ENCODE results near the gene RNF217.

RNF217 gene

DNA sequence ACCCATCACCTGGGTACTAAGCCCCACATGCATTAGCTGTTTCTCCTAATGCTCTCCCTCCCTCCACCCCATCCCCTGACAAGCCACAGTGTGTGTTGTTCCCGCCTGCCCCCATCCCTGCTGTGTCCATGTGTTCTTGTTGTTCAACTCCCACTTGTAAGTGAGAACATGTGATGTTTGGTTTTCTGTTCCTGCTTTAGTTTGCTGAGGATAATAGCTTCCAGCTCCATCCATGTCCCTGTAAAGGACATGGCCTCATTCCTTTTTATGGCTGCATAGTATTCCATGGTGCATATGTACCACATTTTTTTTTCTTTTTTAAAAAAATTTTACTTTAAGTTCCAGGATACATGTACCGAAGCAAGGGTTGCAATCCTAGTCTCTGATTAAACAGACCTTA lies 76.7 kb downstream of the RNF217 start:
- TF ChIP-seq, protein P1, sequence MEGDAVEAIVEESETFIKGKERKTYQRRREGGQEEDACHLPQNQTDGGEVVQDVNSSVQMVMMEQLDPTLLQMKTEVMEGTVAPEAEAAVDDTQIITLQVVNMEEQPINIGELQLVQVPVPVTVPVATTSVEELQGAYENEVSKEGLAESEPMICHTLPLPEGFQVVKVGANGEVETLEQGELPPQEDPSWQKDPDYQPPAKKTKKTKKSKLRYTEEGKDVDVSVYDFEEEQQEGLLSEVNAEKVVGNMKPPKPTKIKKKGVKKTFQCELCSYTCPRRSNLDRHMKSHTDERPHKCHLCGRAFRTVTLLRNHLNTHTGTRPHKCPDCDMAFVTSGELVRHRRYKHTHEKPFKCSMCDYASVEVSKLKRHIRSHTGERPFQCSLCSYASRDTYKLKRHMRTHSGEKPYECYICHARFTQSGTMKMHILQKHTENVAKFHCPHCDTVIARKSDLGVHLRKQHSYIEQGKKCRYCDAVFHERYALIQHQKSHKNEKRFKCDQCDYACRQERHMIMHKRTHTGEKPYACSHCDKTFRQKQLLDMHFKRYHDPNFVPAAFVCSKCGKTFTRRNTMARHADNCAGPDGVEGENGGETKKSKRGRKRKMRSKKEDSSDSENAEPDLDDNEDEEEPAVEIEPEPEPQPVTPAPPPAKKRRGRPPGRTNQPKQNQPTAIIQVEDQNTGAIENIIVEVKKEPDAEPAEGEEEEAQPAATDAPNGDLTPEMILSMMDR (IDR thresholded peaks at IDR 0.05; ENCODE audit: control insufficient read depth, extremely low read depth, insufficient read depth), result no peak
- no peak for DNase-seq (ENCODE audit: low read depth)
- no peak overlapping the region for H3K4me3 ChIP-seq (ENCODE audit: low read depth, low read length)

DNA sequence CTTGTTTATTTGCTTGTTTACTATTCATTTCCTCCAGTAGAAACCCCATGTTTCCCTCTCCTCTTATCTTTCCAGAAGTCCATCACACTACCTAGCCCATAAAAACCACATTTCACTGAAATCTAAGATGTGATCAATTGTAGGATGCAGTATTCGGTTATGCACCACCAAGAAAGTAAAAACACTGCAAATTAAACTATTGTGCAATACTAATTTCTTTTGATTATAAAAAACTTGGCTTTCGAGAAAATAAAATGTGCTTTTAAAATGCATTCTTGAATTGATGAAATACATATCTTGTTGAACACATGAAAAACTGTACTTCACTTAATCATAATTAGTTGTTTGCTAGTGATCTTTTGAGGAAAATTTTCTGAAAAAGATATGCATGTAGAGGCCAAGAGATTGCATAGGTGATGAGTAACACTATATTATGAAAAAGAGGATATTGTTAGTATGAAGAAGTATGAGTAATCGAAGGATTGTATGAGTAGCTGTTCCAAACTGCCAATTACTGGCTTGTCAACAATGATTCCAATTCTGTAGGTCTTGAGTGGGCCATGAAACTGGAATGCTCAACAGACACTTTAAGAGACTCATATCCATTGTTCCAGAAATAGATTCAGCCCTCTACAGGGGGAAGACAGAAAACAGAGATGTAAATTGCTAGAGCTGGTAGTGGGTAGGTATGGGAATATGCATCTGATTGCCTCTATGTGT lies 79.7 kb downstream of the RNF217 start:
- TF ChIP-seq, protein P1 (IDR thresholded peaks at IDR 0.05; ENCODE audit: control insufficient read depth, extremely low read depth, insufficient read depth), result no peak

DNA sequence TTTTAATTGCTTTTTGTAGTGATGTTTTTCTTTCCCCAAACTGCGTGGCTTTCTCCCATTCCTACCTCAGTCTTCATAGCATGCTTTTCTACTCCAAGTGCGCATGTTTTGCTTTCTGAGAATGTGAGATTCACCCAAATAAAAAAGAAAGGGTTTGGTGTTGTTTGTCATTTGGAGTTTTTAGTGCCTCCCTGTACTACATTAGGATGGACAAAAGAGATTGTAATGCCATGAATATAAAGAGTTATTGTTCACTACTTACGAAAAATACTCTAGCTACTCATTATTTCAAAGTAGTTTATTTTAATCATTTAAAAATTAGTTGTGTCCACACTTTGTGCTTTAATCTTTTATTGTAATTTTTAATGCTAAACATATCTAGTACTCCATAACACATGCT lies 81.8 kb downstream of the RNF217 start:
- TF ChIP-seq, protein P1 (IDR thresholded peaks at IDR 0.05; ENCODE audit: control insufficient read depth, extremely low read depth, insufficient read depth), result no peak
- H3K4me3 ChIP-seq (ENCODE audit: low read depth, low read length), result no peak overlapping the region
- no peak for DNase-seq (ENCODE audit: low read depth)

More for the DNA sequence above, 79.7 kb downstream of the RNF217 start:
- H3K4me3 ChIP-seq (ENCODE audit: low read depth, low read length), result no peak overlapping the region
- DNase-seq (ENCODE audit: low read depth), result no peak

DNA sequence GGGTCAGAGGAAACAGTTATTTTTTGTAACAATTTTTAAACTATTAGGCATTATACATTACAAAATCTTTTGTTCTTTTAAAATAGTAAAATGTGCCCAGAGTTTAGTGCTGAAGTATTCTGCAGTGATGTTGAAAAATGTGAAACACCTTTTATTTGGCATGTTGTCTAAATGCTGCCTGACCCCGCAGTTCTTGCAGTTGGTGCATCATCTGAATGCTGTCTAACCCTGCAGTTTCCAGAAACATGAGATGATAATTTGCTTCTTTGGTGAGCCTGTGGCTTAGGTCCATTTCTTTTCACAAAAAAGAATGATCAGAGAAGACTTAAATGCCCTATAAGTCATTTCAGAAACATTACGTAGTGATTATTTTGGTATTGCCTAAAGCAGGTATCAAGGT lies 82.4 kb downstream of the RNF217 start:
- TF ChIP-seq, protein P1 (IDR thresholded peaks at IDR 0.05; ENCODE audit: control insufficient read depth, extremely low read depth, insufficient read depth), result no peak
- H3K4me3 ChIP-seq (ENCODE audit: low read depth, low read length), result no peak overlapping the region
- DNase-seq (ENCODE audit: low read depth), result no peak

DNA sequence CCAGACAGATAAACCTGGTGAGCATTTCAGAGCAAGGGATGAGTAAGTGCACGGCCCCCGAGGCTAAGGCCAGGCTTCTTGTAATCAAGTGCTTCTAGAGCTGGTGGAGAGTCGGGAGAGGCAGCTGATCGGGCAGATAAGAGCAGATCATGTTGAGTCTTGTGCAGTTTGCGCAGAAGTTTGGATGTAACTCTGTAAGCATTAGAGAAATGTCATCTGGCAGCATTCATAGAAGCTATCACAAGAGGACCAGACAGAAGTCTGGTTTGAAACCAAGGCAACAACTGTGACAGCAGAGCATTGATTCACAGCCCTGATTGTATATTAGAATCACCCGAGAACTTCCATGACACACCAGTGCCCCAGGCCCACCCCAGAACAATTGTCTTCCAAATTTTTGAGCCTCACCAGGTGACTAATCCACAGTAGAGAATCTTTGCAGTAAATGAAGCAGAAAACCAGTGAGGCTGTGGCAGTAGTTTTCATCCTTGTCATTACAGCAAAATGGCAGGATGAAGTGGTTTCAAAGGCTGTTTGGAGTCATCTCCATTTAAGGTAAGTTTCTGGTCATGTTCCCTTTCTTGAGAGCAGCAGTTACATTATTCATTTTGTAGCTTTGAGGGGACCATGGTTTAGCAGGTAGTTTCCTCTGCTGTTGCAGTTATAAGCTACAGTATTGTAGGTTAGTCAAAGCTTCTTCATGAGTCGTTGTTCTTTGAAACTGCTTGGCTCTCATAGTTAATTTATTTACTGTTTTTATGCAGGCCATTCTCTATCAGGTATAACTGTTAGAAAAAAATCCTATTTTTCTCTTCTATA lies 84.1 kb downstream of the RNF217 start:
- no peak for DNase-seq (ENCODE audit: low read depth)
- TF ChIP-seq, protein P1 (IDR thresholded peaks at IDR 0.05; ENCODE audit: control insufficient read depth, extremely low read depth, insufficient read depth), result no peak
- no peak overlapping the region for H3K4me3 ChIP-seq (ENCODE audit: low read depth, low read length)

DNA sequence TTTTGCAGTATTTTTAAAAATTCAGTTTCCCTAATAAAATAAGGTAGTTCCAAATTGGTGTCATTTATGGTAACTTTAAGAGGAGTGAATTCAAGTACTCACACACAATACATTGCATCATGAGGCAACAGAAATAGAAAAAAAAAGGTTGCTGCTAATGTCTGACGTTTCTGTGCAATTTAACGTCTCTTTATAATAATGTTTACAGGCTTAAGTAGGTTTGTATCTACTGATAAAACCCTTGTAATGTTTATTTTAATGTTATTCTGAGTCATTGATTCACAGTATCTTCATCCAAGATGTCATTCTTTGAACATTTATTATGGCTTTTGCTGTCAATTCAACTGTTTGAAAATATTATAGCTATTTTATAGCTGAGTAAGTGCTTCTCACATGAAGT lies 86.0 kb downstream of the RNF217 start:
- no peak for DNase-seq (ENCODE audit: low read depth)

More for the DNA sequence above, 86.0 kb downstream of the RNF217 start:
- TF ChIP-seq, protein P1 (IDR thresholded peaks at IDR 0.05; ENCODE audit: control insufficient read depth, extremely low read depth, insufficient read depth), result no peak
- no peak overlapping the region for H3K4me3 ChIP-seq (ENCODE audit: low read depth, low read length)

Data from LNCaP clone FGC (cell line).